ENCODE results near the gene ACMSD.
"Not testable (repeated sequence)": the region's sequence is repeated elsewhere in the genome, so short reads cannot be mapped to it uniquely, and the experiment has no call there.

The ACMSD gene

DNA sequence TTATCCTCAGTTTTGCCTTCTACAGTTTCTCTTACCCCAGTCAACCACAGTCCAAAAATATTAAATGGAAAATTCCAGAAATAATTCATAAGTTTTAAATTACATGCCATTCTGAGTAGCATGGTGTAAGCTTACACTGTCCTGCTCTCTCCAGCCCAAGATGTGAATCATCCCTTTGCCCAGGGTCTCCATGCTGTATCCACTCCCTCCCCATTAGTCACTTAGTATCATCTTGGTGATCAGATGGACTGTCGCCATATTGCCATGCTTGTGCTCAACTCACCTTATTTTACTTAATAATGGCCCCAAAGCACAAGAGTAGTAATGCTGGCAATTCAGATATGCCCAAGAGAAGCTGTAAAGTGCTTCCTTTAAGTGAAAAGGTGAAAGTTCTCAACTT lies 61.7 kb downstream of the ACMSD start:
- no peak for FAIRE-seq
- no peak for DNase-seq (ENCODE audit: extremely low spot score, insufficient read length, low read depth)

DNA sequence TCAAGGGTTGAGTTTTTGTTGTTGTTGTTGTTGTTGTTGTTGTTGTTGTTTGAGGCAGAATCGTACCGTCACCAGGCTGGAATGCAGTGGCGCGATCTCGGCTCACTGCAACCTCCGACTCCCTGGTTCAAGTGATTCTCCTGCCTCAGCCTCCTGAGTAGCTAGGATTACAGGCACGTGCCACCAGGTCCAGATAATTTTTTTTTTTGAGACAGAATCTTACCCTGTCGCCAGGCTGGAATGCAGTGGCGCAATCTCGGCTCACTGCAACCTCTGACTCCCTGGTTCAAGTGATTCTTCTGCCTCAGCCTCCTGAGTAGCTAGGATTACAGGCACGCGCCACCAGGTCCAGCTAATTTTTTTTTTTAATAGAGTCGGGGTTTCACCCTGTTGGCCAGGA lies 65.3 kb downstream of the ACMSD start:
- not testable (repeated sequence) for DNase-seq (ENCODE audit: extremely low spot score, insufficient read length, low read depth); FAIRE-seq

DNA sequence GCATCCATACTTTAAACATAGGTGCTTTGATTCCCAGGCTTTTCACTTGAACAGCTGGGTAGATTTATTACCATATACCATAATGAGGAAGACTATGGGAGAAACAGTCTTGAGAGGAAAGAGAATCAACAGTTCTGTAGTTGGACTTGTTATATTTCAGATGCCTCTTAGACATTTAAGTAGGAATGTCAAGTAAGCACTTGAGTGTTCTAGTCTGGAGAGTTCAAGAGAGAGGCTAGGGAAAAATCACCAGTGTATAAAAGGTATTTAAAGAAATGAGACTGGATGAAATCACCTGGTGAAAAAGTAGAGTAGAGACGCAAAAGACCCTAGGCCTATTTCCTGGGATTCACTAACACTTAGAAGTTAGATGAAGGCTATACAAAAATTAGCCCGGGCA lies 66.8 kb downstream of the ACMSD start:
- FAIRE-seq: no peak

DNA sequence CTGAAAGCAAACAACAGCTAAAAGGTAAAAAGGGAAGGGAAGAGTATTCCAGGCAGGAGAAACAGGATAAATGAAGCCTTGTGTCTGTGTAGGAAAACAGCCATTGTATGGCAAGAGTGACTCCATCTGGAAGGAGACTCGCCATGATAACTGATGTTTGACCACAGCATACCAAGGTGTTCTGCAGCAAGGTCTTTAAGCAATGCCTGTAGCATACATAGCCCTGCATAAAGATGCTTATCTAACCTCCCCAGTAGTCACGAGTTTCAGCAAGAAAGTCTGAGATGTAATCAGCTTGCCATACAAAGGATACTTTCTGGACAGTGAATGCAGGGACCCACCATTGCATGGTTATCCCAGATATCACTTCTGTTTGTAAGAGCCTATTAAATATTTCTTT lies 68.3 kb downstream of the ACMSD start:
- FAIRE-seq (no peak), DNase-seq (ENCODE audit: extremely low spot score, insufficient read length, low read depth) (no peak)

More for the DNA sequence above, 66.8 kb downstream of the ACMSD start:
- no peak for DNase-seq (ENCODE audit: extremely low spot score, insufficient read length, low read depth)

DNA sequence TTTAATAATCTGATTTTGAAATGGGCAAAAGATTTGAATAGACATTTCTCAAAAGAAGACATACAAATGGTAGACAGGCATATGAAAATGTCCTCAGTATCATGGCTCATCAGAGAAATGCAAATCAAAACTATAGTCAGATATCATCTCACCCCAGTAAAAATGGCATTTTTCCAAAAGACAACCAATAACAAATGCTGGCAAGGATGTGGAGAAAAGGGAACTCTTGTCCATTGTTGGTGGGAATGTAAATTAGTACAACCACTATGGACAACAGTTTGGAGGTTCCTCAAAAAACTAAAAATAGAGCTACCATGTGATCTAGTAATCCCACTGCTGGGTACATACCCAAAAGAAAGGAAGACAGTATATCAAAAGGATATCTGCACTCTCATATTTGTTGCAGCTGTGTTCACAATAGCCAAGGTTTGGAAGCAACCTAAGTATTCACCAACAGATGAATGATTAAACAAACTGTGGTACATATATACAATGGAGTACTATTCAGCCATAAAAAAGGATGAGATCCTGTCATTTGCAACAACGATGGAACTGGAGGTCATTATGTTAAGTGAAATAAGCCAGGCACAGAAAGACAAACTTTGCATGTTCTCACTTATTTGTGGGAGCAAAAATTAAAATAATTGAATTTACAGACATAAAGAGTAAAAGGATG lies 69.2 kb downstream of the ACMSD start:
- DNase-seq (ENCODE audit: extremely low spot score, insufficient read length, low read depth); FAIRE-seq: not testable (repeated sequence)

DNA sequence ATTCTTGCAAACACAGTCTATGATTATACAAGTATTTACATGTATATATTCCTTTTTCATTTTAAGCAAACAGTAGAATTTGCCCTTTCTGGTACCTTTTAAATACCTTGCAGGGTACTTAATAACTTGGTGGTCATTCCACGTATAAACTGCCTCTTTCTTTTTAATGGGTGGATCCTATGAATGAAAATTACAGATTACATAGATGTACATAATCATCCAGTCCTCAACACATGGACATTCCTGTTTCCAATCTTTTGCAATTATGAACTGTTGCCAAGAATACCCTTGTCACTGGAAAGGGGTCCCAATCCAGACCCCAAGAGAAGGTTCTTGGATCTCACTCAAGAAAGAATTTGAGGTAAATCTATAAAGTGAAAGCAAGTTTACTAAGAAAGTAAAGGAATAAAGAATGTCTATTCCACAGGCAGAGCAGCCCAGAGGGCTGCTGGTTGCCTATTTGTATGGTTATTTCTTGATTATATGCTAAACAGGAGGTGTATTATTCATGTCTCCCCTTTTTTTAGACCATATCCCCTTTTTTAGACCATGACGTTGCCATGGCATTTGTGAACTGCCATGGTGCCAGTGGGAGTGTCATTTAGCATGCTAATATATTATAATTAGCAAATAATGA lies 72.5 kb downstream of the ACMSD start:
- no peak for DNase-seq (ENCODE audit: extremely low spot score, insufficient read length, low read depth)
- no peak for FAIRE-seq

DNA sequence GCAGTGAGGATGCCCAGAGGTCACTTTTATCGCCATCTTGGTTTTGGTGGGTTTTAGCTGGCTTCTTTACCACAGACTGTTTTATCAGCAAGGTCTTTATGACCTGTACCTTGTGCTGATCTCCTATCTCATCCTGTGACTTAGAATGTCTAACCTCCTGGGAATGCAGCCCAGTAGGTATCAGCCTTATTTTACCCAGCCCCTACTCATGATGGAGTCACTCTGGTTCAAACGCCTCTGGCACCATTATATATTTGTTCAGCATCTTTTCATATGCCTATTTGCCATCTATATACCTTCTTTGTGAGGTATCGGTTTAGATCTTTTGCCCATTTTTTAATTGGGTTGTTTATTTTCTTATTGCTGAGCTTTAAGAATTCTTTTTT lies 73.0 kb downstream of the ACMSD start:
- FAIRE-seq (no peak), DNase-seq (ENCODE audit: extremely low spot score, insufficient read length, low read depth) (no peak)

DNA sequence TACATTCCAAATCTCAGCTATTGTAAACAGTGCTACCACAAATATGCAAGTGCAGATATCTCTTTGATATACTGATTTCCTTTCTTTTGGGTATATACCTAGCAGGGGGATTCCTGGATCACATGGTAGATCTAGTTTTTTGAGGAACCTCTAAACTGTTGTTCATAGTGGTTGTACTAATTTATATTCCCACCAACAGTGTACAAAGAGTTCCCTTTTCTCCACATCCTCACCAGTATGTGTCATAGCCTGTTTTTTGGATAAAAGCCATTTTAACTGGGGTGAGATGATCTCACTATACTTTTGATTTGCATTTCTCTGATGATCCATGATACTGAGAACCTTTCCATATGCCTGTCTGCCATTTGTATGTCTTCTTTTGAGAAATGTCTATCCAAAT lies 73.9 kb downstream of the ACMSD start:
- FAIRE-seq (no peak), DNase-seq (ENCODE audit: extremely low spot score, insufficient read length, low read depth) (no peak)

DNA sequence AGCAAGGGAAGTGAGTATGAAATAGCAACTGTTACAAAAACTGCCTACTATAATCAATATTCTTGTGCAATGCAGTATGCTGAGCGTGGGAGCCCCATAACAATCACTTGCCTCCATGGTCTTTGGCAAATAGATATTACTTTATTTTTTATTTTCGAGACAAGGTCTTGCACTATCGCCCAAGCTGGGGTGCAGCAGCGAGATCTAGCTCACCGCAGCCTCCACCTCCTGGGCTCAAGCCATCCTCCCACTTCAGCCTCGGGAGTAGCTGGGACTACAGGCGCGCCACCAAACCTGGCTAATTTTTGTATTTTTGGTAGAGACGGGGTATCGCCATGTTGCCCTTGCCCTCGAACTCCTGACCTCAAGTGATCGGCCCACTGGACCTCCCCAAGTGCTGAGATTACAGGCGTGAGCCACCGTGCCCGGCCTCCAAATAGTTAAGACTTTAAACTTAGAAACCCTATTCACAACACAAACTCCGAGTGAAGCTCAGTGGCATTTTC lies 79.0 kb downstream of the ACMSD start:
- DNase-seq (ENCODE audit: extremely low spot score, insufficient read length, low read depth): no peak
- no peak for FAIRE-seq

DNA sequence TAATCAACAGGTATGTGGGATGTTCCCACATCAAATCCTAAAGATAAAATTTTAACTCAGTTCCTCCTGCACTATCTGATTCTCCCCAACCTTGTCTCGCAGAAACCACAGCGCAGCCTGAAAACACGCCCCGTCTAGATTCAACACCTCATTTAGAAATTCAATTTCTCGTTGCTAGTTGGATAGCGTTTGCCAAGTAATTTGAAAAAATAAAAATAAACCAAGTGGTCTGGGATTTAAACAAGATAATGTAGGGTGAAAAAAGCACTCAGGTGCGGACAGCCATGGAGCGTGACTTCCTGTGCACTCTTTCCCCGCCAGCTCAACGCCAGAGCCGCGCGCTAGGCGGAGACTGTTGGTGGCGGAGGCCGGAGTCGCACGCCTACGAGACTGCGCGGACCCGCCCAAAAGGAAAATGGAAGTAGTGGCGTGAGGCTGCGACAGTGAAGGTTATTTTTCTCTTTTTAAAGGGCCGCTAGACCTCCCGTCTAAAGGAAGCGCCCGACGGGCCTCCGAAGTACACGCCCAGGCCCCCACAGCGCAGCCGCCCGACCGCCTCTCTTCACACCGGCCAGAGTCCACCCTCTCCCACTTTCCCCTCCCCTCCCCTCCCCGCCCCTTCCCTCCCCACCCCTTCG lies 79.6 kb downstream of the ACMSD start:
- FAIRE-seq: no peak
- DNase-seq (ENCODE audit: extremely low spot score, insufficient read length, low read depth): no peak

DNA sequence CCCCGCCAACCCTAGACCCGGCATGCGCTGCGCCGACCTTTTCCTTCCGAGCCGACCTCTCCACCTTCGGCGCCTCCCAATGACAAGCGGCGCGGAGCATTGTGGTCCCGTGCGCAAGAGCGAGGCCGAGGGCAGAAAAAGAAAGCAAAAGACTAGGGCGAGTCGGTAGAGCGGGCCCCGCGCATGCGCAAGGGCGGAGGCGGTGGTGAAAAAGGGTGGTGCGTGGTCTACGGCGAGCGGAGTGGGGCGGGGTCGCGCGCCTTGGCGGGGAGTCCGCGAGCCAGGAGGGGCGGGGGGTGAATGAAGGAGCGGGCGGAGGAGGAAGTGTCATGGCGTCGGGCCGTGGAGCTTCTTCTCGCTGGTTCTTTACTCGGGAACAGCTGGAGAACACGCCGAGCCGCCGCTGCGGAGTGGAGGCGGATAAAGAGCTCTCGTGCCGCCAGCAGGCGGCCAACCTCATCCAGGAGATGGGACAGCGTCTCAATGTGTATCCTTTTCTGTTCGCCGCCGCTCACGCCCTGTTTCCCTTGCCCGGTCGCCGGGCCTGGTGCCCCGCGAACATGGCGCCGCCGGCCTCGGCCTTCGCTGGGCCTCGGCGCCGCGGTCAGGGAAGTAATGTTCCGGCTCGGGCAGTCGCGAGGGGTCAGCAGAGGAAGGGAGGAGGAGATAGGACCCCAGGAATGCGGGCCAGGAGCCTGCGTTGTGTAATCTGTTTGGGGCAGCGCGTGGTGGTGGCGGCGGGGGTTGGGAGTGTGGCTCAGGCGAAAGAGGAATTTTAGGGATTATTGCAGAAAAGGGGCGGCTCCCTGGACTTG lies 80.3 kb downstream of the ACMSD start, which contains the start of gene CCNT2:
Gene CCNT2 (plus strand): TSS at position 297 of the 815 bp plus-strand sequence. CDS start 33 bp downstream, at position 330.
- peak; percentile 97 for DNase-seq (ENCODE audit: extremely low spot score, insufficient read length, low read depth)
- peak; percentile 98 for FAIRE-seq

DNA sequence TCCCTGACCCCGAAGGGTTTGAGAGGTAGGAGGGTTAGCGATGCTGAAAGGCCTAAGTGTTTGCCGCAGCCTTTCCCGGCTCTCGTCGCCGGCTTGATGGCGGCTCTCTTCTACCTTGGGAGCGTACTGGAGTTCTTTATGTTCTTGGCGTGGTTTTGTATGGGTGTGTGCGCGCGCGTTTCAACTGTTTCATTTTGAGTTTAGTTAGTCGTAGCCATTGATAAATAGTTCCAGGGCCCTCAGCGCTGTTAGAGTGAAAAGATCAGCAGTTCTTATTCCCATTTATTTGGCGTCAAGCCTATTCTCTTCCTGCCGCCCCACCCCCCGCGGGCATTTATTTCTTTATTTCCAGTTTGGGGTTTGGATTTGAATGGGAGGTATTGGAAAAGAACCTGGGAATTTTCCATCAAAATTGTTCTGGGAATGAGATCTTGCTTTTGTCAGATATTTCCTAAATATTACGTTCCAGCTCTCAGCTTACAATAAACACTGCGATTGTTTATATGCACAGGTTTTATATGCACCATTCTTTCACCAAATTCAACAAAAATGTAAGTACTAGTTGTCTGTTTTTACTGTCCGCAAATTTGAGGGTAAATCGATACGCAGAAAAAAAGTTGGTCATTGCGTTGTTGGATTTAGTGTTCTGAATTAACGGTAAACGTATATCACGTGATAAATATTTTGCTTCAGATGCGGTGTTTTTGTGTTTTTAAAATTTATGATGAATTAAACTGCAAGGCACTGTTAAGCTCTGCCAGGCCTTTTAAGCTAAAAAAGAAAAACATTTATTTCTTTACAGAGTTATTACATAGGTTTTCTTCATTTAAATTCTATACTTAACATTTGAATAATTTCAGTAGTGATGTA lies 81.2 kb downstream of the ACMSD start:
- no peak for DNase-seq (ENCODE audit: extremely low spot score, insufficient read length, low read depth)
- FAIRE-seq: peak; percentile 75

DNA sequence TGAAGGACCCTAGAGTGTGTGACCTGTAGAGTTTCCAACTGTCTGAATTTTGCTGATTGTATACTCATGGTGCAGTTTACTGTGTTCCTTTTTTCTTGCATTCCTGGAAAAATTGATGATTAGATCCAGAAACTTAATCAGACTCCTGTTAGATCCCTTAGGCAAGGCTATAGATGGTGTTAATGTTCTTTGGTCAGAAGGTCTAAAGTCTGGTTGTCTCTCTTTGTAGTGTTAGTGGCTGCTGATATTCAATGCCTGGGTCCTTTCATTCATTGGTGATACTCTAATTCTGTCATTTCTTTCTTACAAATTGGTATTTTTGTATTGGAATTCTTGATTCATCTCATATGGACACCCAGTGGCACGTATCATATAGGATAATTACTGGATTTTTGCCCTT lies 86.5 kb downstream of the ACMSD start:
- FAIRE-seq (no peak), DNase-seq (ENCODE audit: extremely low spot score, insufficient read length, low read depth) (no peak)

DNA sequence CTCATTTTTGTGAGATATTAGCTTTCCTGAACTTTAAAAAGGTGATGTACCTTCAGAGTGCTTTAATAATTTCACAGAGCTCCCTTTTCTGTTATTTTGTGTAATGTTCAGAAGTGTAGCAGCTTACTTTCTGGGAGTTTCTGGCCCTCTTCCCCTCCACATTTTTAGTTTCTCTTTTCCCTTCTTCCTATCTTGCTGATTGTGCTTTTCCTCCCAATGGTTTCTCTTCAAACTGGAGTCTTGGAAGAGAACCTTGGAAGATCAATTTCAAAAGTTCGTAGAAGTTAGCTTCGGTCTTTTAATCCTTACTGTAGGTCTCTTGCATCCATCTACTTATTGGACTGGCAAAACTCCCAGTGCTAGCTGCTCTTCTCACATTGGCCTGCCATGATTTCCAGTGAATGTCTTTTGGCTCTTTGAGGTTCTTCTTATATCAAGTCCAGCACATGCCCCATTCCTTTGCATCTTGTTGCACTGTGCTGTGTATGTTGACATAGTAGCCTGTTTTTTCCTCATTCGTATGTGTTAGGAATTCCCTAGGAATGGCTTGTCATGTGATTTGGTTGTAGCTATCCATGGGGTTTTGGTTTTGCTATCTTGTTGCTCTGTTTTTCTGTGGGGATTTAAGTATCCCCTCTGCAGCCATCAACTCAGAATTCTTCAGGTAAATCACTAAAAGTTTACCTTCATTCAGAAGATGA lies 88.0 kb downstream of the ACMSD start:
- FAIRE-seq: no peak
- no peak for DNase-seq (ENCODE audit: extremely low spot score, insufficient read length, low read depth)

DNA sequence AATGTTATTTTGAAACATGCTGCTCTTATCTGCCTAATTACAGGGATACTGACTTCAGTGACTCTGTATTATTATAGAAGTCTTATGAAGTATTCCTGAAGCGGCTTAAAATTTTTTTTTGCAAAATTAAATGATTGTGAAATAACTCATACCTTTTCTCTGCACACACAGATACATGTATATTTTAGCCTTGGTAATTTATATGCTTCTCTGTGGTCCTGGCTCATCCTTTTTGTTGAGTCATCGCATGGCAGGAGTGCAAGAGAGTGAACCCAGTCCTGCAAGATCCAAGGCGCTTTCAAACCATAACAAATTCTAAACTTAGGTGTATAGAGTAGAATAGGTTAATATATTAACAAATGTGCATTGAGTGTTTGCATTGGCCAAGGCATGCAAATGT lies 88.8 kb downstream of the ACMSD start:
- no peak for DNase-seq (ENCODE audit: extremely low spot score, insufficient read length, low read depth)
- no peak for FAIRE-seq

DNA sequence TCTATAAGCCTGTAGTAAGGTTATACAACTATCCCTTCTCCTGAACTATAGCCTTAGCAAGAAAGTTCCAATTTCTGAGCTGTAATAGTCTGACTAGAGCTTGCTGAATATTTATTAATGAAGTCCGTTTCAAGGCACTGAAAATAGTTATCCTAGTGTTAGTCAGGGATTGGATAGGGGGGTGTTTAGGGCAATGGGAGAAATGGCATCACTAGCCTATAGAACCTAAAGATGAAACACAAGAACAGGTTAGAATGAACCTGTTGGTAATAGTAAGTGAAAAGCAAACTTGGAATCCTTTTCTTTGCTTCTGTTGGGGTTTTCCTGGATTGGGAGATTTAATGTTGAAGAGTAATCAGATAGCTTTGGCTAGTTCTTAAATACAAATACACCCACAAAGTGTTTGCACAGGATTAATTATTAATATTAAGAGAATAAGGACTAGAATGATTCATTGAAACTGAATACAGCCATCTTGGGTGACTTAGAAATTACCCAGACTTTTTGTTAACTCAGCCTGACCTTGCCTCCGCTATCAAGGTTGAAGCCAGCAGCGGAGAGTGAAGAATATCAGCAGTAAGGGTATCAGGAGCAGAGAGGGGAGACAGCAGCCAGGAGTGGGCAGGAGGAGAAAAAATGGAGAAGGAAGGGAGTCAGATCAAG lies 94.6 kb downstream of the ACMSD start:
- peak; percentile 47 for FAIRE-seq
- no peak for DNase-seq (ENCODE audit: extremely low spot score, insufficient read length, low read depth)

DNA sequence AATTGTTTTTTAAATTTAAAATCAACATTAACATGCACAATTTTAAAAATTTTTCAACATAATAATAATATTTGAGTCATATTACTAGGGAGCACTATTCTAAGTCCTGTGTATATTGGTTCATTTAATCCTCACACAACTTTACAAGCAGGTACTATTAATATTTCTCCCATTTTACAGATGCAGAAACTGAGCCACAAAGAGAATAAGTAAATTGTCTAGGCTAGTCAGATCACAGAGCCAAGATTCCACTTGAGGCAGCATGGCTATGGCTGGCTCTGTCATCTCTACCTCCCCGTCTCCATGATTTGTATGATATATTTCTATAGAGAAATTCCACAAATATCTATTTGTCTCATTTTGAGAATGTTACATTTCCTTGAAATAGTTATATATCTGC lies 95.3 kb downstream of the ACMSD start:
- DNase-seq (ENCODE audit: extremely low spot score, insufficient read length, low read depth) (no peak), FAIRE-seq (no peak)

DNA sequence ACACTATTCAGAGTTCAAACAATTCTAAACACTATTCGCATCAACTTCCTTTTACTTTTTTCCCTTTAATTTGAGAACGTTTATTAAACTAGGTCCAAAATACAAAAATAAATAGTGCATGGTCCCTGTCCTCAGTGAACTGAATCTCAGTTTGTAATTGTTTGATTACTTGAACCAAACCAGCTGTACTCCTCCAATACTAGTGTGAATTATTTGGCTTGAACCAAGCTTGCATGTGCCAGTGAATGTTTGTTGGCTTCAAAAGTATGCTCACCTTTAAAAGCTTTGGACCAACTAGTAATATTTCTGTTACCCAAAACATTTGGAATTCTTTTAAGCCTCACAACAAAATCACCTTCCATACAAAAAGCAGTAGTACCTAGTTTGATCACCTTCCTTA lies 95.7 kb downstream of the ACMSD start:
- DNase-seq (ENCODE audit: extremely low spot score, insufficient read length, low read depth) (no peak), FAIRE-seq (peak; percentile 48)
